Endothelial cell of umbilical vein (primary cell): ENCODE data around the gene DNAI1. TPM values are rescaled to one million over a fixed set of nuclear protein-coding genes. Genes with fewer than 3 reads are reported as not detected.

Source experiments
- BruUV-seq: library from RNA; stranded (reverse); fragments of 400-500 nt; replicated peaks from 2 replicates; lab custom pipeline; 2021; lab: Mats Ljungman, UMichigan
- CTCF ChIA-PET: fragments of 300-600, 350-600 bp; sonication (Branson Sonifier 250); formaldehyde crosslinking; loops from one replicate; lab custom pipeline; 2021; ENCODE audit warnings: antibody characterized with exemption, inconsistent platforms; lab: Charles Lee
- POLR2A ChIA-PET: fragments of 300-600, 350-600 bp; sonication (Branson Sonifier 250); formaldehyde crosslinking; loops from one replicate; lab custom pipeline; 2021; ENCODE audit warnings: antibody characterized with exemption, inconsistent platforms; lab: Charles Lee
- DNase-seq: peaks from one replicate; pipeline ENCODE4 v3.0.0-alpha.2; 2011; ENCODE audit warnings: low read depth, low spot score
- FAIRE-seq: peaks from 2 replicates; lab custom pipeline; 2011; peaks lifted over from hg19 to GRCh38; lab: Jason Lieb, UNC
- H2AFZ ChIP-seq: 2 replicates; pipeline ENCODE4 v1.6.0; 2012; ENCODE audit warnings: low read depth, low read length, control low read depth, inconsistent platforms
- H3K27ac ChIP-seq: 2 replicates; pipeline ENCODE4 v1.5.1; 2011; ENCODE audit warnings: low read depth, mild to moderate bottlenecking, control low read depth, low read length, moderate library complexity; ENCODE audit not compliant: insufficient read depth
- H3K27me3 ChIP-seq, 2 experiments: 2 replicates each; pipeline versions ENCODE4 v1.6.0 to v1.6.1; 2011; ENCODE audit warnings: low read length in 2 of 2, mixed read lengths in 1 of 2; ENCODE audit not compliant: control insufficient read depth in 2 of 2, insufficient read depth in 2 of 2
- H3K36me3 ChIP-seq, 2 experiments: 2 replicates in 1 of 2; 3 replicates in 1 of 2; pipeline ENCODE4 v1.5.1; 2011; ENCODE audit warnings: low read length in 2 of 2, mild to moderate bottlenecking in 1 of 2, moderate library complexity in 1 of 2; ENCODE audit not compliant: control insufficient read depth in 2 of 2, insufficient read depth in 2 of 2; ENCODE audit errors: extremely low read depth in 1 of 2
- H3K4me1 ChIP-seq: 3 replicates; pipeline ENCODE4 v1.5.1; 2011; ENCODE audit warnings: mild to moderate bottlenecking, low read length; ENCODE audit not compliant: control insufficient read depth, insufficient read depth; ENCODE audit errors: extremely low read depth
- H3K4me2 ChIP-seq: 2 replicates; pipeline ENCODE4 v1.6.1; 2011; ENCODE audit warnings: low read length, control low read depth, mixed read lengths; ENCODE audit not compliant: insufficient read depth
- H3K4me3 ChIP-seq, 3 experiments: fragments of 200-600 bp in 1 of 3; sonication (generic), shearing (Covaris generic) in 1 of 3; replicated peaks in 1 of 3; 2 replicates each; pipeline ENCODE4 v1.5.1; 2011 to 2016; ENCODE audit warnings: control low read depth in 3 of 3, low read length in 3 of 3, mild to moderate bottlenecking in 2 of 3, inconsistent platforms in 1 of 3, low read depth in 1 of 3, moderate library complexity in 1 of 3; ENCODE audit not compliant: insufficient read depth in 1 of 3
- H3K79me2 ChIP-seq: 2 replicates; pipeline ENCODE4 v1.6.0; 2012; ENCODE audit warnings: low read length, inconsistent platforms; ENCODE audit not compliant: control insufficient read depth, insufficient read depth
- H3K9ac ChIP-seq: replicated peaks from 2 replicates; pipeline ENCODE3; 2011; ENCODE audit warnings: low read length, control low read depth; ENCODE audit not compliant: insufficient read depth; ENCODE audit errors: extremely low read depth
- H3K9me1 ChIP-seq: replicated peaks from 3 replicates; pipeline ENCODE4 v1.6.0; 2011; ENCODE audit warnings: mild to moderate bottlenecking, low read length; ENCODE audit not compliant: control insufficient read depth, insufficient read depth; ENCODE audit errors: extremely low read depth
- H3K9me3 ChIP-seq: replicated peaks from 2 replicates; pipeline ENCODE4 v1.5.1; 2012; ENCODE audit warnings: low read length, inconsistent platforms; ENCODE audit not compliant: control insufficient read depth, insufficient read depth
- H4K20me1 ChIP-seq: replicated peaks from 2 replicates; pipeline ENCODE3; 2011; ENCODE audit warnings: mild to moderate bottlenecking, low read length; ENCODE audit not compliant: control insufficient read depth, insufficient read depth; ENCODE audit errors: extremely low read depth
- EZH2 ChIP-seq: IDR thresholded peaks from 2 replicates; pipeline ENCODE4 v1.6.1; 2012; ENCODE audit warnings: borderline replicate concordance, low read depth, mild to moderate bottlenecking, moderate library complexity, low read length, inconsistent platforms; ENCODE audit not compliant: severe bottlenecking
- GATA2 ChIP-seq: IDR thresholded peaks from 2 replicates; pipeline ENCODE4 v1.7.0; 2011; ENCODE audit warnings: low read depth, mild to moderate bottlenecking, moderate library complexity, mixed read lengths, low read length; ENCODE audit not compliant: insufficient read length, insufficient read depth
- JUN ChIP-seq: IDR thresholded peaks from 2 replicates; pipeline ENCODE4 v1.6.1; 2011; ENCODE audit warnings: borderline replicate concordance, low read depth; ENCODE audit not compliant: insufficient read length, insufficient read depth
- MYC ChIP-seq: IDR thresholded peaks from one replicate; pipeline ENCODE4 v1.6.1; 2011; ENCODE audit warnings: mild to moderate bottlenecking, low read depth, low read length
- POLR2A ChIP-seq: IDR thresholded peaks from 2 replicates; pipeline ENCODE4 v1.6.1; 2012; ENCODE audit warnings: low read depth, mild to moderate bottlenecking, control low read depth, low read length
- POLR2AphosphoS5 ChIP-seq: IDR thresholded peaks from 2 replicates; pipeline ENCODE4 v1.6.1; 2012; ENCODE audit warnings: low read depth, mild to moderate bottlenecking, control low read depth, low read length, moderate library complexity; ENCODE audit not compliant: insufficient read depth
- dilution Hi-C: fragments of 300-500 bp; cut with MboI; formaldehyde crosslinking; loops from one replicate; pipeline ENCODE4 v1.15.0; 2019; ENCODE audit warnings: low sequenced_read_pairs; ENCODE audit not compliant: extremely low pct_ligation_motif_present
- intact Hi-C: fragments of 100-400 bp; cut with micrococcal nuclease; formaldehyde crosslinking; loops from one replicate; pipeline ENCODE4 v1.10.0; 2022
- polyA plus RNA-seq, 4 experiments: library from polyadenylated mRNA; depleted of rRNA in 3 of 4; stranded (reverse) in 3 of 4; unstranded in 1 of 4; fragments of >200 nt; gene quantifications; 2 replicates each; pipeline versions ENCODE4 v1.2.1 to v1.2.3, GENCODE V29; 2011 to 2012; ENCODE audit warnings: missing spikeins in 1 of 4
- total RNA-seq: library from RNA; stranded (reverse); gene quantifications from 2 replicates; pipeline ENCODE4 v1.2.3, GENCODE V29; 2021
- TF ChIP-seq, protein P1 (sequence below), 2 donors: IDR thresholded peaks; 1 replicate in 1 of 2; 2 replicates in 1 of 2; pipeline ENCODE4 v1.5.1; 2011; ENCODE audit warnings: low read length in 2 of 2, mild to moderate bottlenecking in 2 of 2, moderate library complexity in 2 of 2, control low read depth in 1 of 2, inconsistent platforms in 1 of 2, low read depth in 1 of 2; ENCODE audit not compliant: insufficient read depth in 1 of 2; ENCODE audit errors: extremely low read depth in 1 of 2
- TF ChIP-seq, protein P2 (sequence below): IDR thresholded peaks from 2 replicates; pipeline ENCODE4 v1.6.1; 2011; ENCODE audit not compliant: insufficient read depth, insufficient read length

The DNAI1 gene
- total and polyA plus RNA-seq, 2 donors (not counting 3 experiments of a cell fraction or from before 2014, with no cell fraction given) = not detected

- Histone ChIP-seq H3K9me3 (no peaks in the 10 kb centered on the region), H3K9me1 (no peaks in the 10 kb centered on the region), H3K27ac (no peak overlapping the region), H3K4me2 (no peak overlapping the region), H3K79me2 (no peaks in the 10 kb centered on the region), H3K27me3 (peaks cover 0 to 4% of the 10 kb centered on the region in 2 experiments), H3K4me3 (no peak overlapping the region), H4K20me1 (no peaks in the 10 kb centered on the region), H3K4me1 (no peaks in the 10 kb centered on the region), H2AFZ (no peak overlapping the region), H3K9ac (no peak overlapping the region), H3K36me3 (no peaks in the 10 kb centered on the region)
- ChIA-PET CTCF (interaction anchor here (11.1 kb wide), 1 partner anchor 39 kb away, joined by 326 read pairs; no protein-coding TSS in a partner anchor), POLR2A (no interaction called here)
- dilution Hi-C loops = no loop called here
- no peak for TF ChIP-seq POLR2A
- TF ChIP-seq JUN = no peak
- no peak for TF ChIP-seq EZH2
- TF ChIP-seq MYC = no peak
- intact Hi-C loops = no loop called here
- FAIRE-seq = no peak
- BruUV-seq = no TSS peak
- no peak for DNase-seq
These were observed 95.0 kb downstream of the DNAI1 start for GRCh38 chr9:34553511-34554021.

- FAIRE-seq = no peak
- Histone ChIP-seq H3K9ac (no peak overlapping the region), H3K9me1 (no peaks in the 10 kb centered on the region), H2AFZ (no peak overlapping the region), H3K4me3 (no peak overlapping the region), H3K4me1 (no peaks in the 10 kb centered on the region), H4K20me1 (no peaks in the 10 kb centered on the region), H3K4me2 (no peak overlapping the region), H3K27me3 (peaks cover 4 to 10% of the 10 kb centered on the region in 2 experiments), H3K36me3 (no peaks in the 10 kb centered on the region), H3K27ac (no peak overlapping the region), H3K79me2 (no peaks in the 10 kb centered on the region), H3K9me3 (no peaks in the 10 kb centered on the region)
- dilution Hi-C loops (no loop called here), intact Hi-C loops (no loop called here)
- no peak for DNase-seq
- ChIA-PET CTCF (interaction anchor here (1.1 to 1.6 kb wide), 3 partner anchors 31 to 150 kb away, joined by 3 to 8 read pairs (median 4); no protein-coding TSS in a partner anchor), POLR2A (no interaction called here)
- TF ChIP-seq, protein P1, sequence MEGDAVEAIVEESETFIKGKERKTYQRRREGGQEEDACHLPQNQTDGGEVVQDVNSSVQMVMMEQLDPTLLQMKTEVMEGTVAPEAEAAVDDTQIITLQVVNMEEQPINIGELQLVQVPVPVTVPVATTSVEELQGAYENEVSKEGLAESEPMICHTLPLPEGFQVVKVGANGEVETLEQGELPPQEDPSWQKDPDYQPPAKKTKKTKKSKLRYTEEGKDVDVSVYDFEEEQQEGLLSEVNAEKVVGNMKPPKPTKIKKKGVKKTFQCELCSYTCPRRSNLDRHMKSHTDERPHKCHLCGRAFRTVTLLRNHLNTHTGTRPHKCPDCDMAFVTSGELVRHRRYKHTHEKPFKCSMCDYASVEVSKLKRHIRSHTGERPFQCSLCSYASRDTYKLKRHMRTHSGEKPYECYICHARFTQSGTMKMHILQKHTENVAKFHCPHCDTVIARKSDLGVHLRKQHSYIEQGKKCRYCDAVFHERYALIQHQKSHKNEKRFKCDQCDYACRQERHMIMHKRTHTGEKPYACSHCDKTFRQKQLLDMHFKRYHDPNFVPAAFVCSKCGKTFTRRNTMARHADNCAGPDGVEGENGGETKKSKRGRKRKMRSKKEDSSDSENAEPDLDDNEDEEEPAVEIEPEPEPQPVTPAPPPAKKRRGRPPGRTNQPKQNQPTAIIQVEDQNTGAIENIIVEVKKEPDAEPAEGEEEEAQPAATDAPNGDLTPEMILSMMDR (IDR thresholded peaks at IDR 0.05; ENCODE audit: extremely low read depth in 1 of 2, insufficient read depth in 1 of 2, low read depth in 1 of 2, low read length in 2 of 2) = no peak
- TF ChIP-seq POLR2AphosphoS5 (no peak), MYC (no peak), EZH2 (no peak), JUN (no peak), GATA2 (no peak)
- TF ChIP-seq, protein P2, sequence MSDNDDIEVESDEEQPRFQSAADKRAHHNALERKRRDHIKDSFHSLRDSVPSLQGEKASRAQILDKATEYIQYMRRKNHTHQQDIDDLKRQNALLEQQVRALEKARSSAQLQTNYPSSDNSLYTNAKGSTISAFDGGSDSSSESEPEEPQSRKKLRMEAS = no peak
- no TSS peak for BruUV-seq
These were observed 95.8 kb downstream of the DNAI1 start for GRCh38 chr9:34554211-34555001.
